ENCODE measurements around the gene KIF16B.

- TF ChIP-seq CTCF (IDR thresholded peaks at IDR 0.05), result no peak
- TF ChIP-seq REST (IDR thresholded peaks at IDR 0.05; ENCODE audit: insufficient read depth in 1 of 2, low read depth in 2 of 2, low read length in 1 of 2), result no peak
- TF ChIP-seq POLR2AphosphoS5 (IDR thresholded peaks at IDR 0.05; ENCODE audit: low read depth, low read length), result no peak
- TF ChIP-seq SIN3A (IDR thresholded peaks at IDR 0.05; ENCODE audit: borderline replicate concordance, insufficient read depth, low read depth, low read length), result no peak
Measured at GRCh38 chr20:16535277-16535676, 38.0 kb downstream of the KIF16B start.
